GM21825 (cell line): Measurements from ENCODE around the gene AKAP8.
"Not testable (repeated sequence)": the region's sequence is repeated elsewhere in the genome, so short reads cannot be mapped to it uniquely, and the experiment has no call there.

Source experiments
- ATAC-seq: cut with Tn5 transposase; IDR thresholded peaks from one replicate; pipeline ENCODE4 v1.9.1; 2021; ENCODE audit warnings: mild to moderate bottlenecking, moderate library complexity; ENCODE audit not compliant: unreplicated experiment

The AKAP8 gene

GRCh38 chr19:15374105-15374651, 5.4 kb downstream of the AKAP8 start:
- ATAC-seq = no peak

DNA sequence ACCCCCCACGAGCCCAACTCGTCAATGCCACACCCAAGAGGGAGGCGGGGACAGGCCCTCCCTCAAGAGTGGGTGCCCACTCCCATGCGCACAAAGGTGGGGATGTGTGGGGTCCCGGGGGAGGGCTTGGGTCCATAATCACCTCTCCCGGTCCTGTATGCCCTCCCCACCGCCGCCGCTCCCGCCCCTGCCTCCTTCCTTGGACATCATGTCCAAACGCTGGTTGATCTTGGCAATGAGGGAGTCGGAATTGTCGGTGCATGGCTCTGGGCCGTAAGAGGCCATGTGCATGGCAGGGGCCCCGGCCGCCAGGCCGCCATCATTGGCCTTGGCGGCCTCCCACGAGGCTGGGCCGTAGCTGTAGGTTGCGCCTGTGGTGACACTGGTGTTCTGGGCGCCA, 5.9 kb downstream of the AKAP8 start:
- ATAC-seq = no peak

DNA sequence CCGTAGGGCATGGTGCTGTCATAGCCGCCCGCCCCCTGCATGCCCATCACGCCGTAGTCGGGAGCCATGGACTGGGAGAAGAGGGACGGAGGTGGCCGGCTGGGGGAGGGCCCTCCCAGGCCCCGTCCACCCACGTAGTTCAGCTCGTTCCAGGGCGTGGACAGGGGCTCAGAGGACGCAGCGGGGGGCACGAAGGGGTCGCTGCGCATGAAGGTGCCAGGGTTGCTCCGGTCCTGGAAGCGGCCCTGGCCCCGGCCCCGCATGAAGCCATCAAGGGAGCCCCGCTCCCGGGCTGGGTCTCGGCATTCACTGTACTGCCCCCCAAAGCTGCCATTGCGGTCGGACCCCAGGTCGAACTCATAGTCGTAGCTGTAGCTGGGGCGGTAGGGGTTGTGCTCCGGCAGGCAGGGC, 6.7 kb downstream of the AKAP8 start:
- no peak for ATAC-seq

- no peak for ATAC-seq
Observed at GRCh38 chr19:15372470-15372869, 7.1 kb downstream of the AKAP8 start.

- ATAC-seq = no peak
Observed at GRCh38 chr19:15371786-15372380, 7.7 kb downstream of the AKAP8 start.

- ATAC-seq = no peak
Observed at GRCh38 chr19:15371119-15371518, 8.5 kb downstream of the AKAP8 start.

DNA sequence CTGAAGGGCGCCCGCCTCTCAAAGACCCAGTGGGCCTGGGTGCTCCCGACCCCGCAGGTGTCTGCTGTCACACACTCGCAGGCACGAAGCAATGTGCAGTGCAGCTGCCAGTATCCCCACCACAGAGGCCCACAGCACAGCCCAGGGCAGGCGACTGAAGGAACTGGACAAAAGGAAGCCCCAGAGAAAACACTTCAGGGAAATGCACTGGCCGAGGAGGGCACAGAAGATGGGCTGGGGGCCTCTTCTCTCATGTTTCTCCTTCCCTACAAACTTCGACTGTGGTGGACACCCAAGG, 10.0 kb downstream of the AKAP8 start:
- no peak for ATAC-seq

DNA sequence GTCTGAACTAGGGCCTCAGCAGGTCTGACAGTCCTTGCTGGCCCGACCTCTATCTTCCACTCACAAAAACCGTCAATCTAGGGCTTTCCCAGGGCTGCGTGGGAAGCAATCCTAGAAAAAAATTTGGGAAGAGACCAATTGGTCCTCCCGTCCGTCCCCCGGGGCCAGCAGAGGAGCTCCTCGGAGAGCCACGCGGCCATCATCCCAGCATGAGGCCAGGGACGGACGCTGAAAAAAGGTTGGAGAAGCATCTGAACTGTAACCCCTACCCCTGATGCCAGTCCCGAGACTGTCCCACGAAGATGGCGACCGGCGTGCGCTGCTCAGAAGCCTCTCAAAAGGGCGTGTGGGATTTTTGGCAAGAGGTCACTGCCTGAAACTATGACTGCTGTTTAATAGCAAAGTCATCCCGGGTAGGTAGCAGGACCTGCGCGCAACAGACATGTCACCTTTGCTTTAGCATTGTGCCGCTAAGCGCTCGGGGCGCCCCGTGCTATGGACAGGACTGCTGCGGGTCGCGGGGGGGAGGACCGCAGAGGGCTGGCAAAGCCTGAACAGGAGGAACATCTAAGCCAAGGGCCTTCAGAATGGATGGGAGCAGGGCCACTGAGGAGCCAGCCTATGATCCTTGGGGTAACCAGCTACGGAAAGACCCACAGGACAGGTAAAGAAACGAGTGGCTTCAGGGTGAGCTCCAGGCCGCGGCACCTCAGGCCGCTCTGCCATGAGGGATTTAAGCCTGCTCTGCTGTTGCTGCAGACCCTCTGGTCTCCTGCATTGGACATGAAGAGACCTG, 10.6 kb downstream of the AKAP8 start:
- no peak for ATAC-seq

DNA sequence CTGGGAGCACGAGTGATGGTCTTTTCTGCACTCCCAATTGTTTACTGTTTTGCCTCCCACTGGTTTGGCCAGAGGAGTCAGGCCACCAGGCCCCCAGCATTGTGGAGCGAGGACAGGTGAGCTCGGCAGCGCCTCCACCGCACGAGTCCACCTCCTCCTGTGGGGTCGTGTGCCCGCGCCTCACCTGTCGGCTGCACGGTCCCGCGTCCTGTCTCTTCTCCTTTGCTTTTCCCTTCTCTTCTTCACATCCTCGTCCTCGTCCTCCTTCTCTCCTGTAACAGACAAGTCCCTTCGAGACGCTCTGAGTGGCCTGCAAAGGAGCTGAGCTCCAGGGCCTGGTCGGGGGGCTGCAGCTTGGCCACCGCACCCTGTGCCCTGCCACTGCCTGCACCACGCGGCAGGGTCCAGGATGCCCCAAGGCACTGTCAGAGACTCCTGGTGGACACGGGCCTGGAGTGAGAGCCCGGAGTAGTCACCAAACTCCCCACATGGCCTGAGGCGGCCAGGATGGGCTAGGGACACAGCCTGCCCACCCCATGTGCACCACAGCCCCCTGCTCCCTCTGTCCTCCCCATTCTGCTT, 11.4 kb downstream of the AKAP8 start:
- no peak for ATAC-seq

- no peak for ATAC-seq
Observed at GRCh38 chr19:15367439-15367838, 12.1 kb downstream of the AKAP8 start.

DNA sequence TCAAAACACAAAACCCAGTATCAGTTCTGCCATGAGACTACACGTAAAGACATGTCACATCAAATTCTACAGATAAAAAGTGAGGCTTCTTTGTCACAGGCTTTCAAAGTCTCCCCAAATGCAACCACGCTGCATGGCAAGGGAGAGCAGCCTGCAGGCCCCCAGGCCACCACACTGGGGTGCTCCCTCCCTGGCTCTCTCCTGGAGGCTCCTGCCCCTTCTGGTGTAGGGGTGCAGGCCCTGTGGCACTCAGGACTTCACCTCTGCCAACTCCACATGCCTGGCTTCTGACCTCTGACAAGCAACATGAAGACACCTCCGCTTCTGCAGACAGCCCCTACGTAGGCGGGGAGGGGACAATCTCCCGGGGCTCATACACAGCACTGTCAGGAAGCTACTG, 14.3 kb downstream of the AKAP8 start:
- no peak for ATAC-seq

GRCh38 chr19:15363791-15364190, 15.8 kb downstream of the AKAP8 start:
- not testable (repeated sequence) for ATAC-seq

DNA sequence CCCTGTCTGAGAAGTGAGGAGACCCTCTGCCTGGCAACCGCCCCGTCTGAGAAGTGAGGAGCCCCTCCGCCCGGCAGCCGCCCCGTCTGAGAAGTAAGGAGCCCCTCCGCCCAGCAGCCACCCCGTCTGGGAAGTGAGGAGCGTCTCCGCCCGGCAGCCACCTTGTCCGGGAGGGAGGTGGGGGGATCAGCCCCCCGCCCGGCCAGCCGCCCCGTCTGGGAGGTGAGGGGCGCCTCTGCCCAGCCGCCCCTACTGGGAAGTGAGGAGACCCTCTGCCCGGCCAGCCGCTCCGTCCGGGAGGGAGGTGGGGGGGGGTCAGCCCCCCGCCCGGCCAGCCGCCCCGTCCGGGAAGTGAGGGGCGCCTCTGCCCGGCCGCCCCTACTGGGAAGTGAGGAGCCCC, 16.5 kb downstream of the AKAP8 start:
- not testable (repeated sequence) for ATAC-seq

DNA sequence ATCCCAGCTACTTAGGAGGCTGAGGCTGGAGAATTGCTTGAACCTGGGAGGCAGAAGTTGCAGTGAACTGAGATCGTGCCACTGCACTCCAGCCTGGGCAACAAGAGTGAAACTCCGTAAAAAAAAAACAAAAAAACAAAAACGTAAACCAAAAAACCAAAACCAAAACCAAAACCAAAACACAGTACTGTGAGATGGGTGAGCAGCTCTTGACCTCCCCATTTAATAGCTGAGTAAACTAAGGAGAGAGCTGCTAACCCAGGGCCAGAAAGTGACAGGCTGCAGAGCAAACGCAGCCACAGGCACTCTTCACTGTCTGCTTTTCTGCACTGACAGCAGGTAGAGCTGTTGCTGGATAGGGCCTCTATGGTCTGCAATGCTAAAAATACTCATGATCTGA, 19.6 kb downstream of the AKAP8 start:
- not testable (repeated sequence) for ATAC-seq

- no peak for ATAC-seq
Observed at GRCh38 chr19:15358918-15359317, 20.7 kb downstream of the AKAP8 start.

GRCh38 chr19:15357906-15358305, 21.7 kb downstream of the AKAP8 start:
- ATAC-seq = no peak

GRCh38 chr19:15354566-15355296, 24.9 kb downstream of the AKAP8 start:
- no peak for ATAC-seq

GRCh38 chr19:15353908-15354307, 25.7 kb downstream of the AKAP8 start:
- no peak for ATAC-seq

- not testable (repeated sequence) for ATAC-seq
Observed at GRCh38 chr19:15352535-15352934, 27.1 kb downstream of the AKAP8 start.

DNA sequence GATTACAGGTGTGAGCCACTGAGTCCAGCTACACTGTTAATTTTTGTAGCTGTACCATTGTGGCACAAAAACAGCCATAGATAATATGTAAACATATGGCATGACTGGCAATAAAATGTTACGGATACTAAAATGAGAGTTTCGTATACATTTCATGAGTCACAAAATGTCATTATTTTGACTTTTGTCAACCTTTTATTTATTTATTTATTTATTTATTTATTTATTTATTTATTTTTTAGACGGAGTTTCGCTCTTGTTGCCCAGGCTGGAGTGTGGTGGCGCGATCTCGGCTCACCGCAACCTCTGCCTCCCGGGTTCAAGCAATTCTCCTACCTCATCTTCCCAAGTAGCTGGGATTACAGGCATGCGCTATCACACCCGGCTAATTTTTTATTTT, 38.3 kb downstream of the AKAP8 start:
- not testable (repeated sequence) for ATAC-seq

DNA sequence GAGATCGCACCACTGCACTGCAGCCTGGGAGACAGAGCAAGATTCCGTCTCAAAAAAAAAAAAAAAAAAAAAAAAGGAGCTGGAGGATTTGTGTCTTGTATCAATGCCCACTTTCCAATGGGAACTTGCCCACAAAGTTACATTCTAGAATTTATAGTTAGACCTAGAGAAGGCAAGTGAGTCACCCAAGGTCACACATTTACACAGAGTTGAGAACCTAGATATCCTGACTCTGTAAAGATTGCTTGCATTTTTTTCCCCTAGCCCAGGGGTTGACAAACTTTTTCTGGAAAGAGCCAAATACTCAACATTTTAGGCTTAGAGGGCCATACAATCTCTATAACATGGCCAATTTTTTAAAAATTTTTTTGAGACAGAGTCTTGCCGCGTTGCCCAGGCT, 39.5 kb downstream of the AKAP8 start:
- ATAC-seq = no peak
